ENCODE results near the gene CRACDL.

GRCh38 chr2:98799375-98800329 is 136.4 kb downstream of the CRACDL start:
- TF ChIP-seq CTCF (IDR thresholded peaks at IDR 0.05) (no peak), YY1 (IDR thresholded peaks at IDR 0.05; ENCODE audit: low read depth) (no peak), MXI1 (IDR thresholded peaks at IDR 0.05; ENCODE audit: low read depth, low read length) (no peak), GABPA (IDR thresholded peaks at IDR 0.05; ENCODE audit: low read depth) (no peak), USF2 (IDR thresholded peaks at IDR 0.05; ENCODE audit: borderline replicate concordance, low read depth, low read length) (no peak), NFIC (IDR thresholded peaks at IDR 0.05; ENCODE audit: borderline replicate concordance) (no peak), RXRA (IDR thresholded peaks at IDR 0.05; ENCODE audit: borderline replicate concordance, low read depth) (no peak), MEF2A (IDR thresholded peaks at IDR 0.05; ENCODE audit: borderline replicate concordance, low read depth) (no peak), EP300 (IDR thresholded peaks at IDR 0.05; ENCODE audit: borderline replicate concordance in 1 of 2, low read depth in 1 of 2, low read length in 1 of 2) (no peak), REST (IDR thresholded peaks at IDR 0.05; ENCODE audit: low read depth, low read length) (no peak), ZBTB33 (IDR thresholded peaks at IDR 0.05; ENCODE audit: borderline replicate concordance, low read depth) (no peak)

All from SK-N-SH (cell line).